ENCODE data around the gene ODAD4. TPM values are rescaled to one million over a fixed set of nuclear protein-coding genes. Genes with fewer than 3 reads are reported as not detected.

The ODAD4 gene
- total RNA-seq, 1 donor from 2014 or later: 0.75 TPM

DNA sequence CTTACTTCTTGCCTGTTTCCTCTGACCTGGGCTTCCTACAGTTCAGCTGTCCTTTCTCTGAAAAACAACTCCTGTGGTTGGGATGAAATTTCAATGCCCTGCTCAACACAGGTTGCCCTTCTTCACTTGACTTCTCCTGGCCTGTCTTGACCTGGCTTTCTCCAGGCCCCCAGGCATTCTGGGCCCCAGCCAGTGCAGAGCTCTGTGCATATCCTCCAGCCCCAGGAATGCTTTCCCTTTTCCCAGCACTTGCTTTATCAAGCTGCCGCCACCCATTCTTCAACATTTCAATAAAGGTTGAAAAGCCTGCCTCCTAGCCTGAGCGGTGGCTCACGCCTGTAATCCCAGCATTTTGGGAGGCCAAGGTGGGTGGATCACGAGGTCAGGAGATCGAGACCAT, 10.8 kb downstream of the ODAD4 start:
- DNase-seq (ENCODE audit: low spot score): no peak

DNA sequence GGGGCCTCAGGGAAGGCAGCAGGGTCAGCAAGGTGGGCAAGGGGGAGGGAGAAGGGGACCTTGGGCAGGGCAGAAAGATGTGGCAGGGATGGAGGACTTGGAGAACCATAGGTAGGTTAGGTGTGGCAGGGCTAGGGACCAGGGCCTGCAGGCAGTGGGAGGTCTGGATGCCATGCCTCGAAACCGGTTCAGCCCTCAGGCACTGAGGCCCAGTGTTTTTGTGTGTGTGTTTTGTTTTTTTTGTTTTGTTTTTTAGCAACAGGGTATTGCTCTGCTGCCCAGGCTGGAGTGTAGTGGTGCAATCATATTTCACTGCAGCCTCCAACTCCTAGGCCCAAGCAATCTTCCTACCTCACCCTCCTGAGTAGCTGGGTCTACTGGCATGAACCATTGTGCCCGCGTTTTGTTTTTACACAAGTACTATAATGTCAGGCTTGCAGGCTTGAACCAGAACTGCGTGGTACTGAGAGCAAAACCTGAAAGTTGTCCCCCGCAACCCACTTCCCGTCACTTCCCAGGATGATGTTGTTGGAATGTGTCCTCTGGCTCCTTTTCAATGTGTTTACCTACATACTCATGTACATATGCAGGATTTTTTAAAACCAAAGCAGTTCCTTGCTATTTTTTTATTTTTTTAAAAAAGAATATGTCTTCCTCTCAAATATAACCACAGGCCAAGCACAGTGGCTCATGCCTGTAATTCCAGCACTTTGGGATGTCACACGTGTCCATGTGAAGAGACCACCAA, 12.4 kb downstream of the ODAD4 start:
- no peak for DNase-seq (ENCODE audit: low spot score)

DNA sequence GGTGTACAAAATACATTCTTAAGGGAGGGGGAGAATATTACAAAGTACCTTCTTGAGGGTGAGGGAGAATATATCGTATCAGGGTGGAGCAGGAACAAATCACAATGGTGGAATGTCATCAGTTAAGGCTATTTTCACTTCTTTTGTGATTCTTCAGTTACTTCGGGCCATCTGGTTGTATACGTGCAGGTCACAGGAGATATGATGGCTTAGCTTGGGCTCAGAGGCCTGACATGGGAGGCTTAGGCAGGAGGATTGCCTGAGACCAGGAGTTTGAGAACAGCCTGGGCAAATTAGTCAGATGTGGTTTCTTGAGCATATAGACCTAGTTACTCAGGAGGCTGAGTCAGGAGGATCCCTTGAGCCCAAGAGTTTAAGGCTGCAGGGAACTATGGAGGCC, 13.1 kb downstream of the ODAD4 start:
- no peak for DNase-seq (ENCODE audit: low spot score)

DNA sequence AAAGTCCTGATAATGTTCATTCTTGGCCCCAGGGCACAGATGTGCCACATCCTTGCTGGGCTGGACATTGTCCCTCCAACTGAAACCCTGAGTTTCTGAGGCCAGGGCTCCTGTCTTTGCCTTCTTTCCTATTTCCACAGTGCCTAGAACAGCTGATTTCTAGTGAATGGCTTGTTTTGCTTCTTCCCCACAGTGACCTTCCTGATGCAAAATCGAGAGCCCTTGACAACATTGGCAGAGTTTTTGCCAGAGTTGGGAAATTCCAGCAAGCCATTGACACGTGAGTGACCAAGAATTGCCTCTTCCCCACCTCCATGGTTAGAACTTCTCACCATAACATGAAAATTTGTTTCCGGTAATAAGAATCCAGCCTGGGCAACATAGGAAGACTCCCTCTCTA, 14.5 kb downstream of the ODAD4 start:
- DNase-seq (ENCODE audit: low spot score): no peak

DNA sequence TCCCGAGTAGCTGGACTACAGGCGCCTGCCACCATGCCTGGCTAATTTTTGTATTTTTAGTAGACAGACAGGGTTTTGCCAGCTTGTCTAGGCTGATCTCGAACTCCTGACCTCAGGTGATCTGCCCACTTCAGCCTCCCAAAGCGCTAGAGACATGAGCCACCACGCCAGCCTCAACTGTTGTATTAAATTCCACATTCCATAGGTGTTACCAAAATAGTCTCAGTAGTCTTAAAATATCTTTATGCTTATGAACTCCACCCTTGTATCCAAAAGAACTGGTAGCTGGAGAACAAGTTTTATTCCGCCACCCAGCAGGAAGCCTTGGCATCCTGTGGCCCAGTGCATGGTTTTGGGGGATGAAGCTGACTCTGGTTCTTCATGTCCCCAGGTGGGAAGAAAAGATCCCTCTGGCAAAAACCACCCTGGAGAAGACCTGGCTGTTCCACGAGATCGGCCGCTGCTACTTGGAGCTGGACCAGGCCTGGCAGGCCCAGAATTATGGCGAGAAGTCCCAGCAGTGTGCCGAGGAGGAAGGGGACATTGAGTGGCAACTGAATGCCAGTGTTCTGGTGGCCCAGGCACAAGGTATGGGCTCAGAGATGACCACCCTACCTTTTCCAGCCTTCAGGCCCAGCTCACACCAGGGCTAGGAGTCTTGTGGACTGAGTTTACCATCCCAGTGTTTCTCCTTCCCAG, 18.5 kb downstream of the ODAD4 start:
- no peak for DNase-seq (ENCODE audit: low spot score)

DNA sequence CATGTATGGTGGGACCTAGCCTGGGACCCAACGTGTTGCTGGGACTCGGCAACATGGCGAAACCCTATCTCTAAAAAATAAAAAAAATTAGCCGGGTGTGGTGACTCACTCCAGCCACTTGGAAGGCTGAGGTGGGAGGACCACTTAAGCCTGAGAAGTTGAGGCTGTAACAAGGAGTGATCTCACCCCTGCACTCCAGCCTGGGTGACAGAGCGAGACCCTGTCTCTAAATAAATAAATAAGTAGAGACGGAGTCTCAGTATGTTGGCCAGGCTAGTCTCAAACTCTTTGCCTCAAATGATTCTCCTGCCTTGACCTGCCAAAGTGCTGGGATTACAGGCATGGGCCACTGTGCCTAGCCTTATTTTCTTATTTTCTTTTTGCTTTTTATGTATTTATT, 26.1 kb downstream of the ODAD4 start:
- no peak for DNase-seq (ENCODE audit: low spot score)

DNA sequence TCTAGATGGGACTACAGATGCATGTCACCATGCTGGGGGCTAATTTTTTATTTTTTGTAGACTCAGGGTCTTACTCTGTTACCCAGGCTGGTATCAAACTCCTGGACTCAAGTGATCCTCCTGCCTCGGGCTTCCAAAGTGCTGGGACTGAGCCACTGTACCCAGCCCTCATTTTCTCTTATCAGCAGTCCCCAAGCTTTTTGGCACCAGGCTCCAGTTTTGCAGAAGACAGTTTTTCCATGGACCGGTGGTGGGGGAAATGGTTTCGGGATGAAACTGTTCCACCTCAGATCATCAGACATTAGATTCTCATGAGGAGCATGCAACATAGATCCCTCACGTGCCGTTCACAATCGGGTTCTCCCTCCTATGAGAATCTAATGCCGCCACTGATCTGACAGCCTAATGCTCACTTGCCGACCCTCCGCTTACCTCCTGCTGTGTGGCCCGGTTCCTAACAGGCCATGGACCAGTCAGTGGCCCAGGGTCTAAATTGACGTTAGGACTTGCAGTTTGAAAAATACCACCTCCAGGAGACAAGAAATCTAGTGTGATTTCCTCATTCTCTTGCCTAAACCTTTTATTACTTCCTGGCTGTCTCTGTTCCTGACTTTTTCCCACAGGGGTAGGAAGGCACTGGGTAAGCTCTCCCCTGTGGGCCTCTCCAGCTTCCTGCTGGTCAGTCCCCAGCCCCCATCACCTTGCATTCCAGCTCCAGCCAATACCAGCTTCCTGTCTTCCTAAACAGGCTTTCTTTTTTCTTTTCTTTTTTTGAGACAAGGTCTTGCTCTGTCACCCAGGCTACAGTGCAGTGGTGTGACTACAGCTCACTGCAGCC, 26.8 kb downstream of the ODAD4 start:
- DNase-seq (ENCODE audit: low spot score): no peak

DNA sequence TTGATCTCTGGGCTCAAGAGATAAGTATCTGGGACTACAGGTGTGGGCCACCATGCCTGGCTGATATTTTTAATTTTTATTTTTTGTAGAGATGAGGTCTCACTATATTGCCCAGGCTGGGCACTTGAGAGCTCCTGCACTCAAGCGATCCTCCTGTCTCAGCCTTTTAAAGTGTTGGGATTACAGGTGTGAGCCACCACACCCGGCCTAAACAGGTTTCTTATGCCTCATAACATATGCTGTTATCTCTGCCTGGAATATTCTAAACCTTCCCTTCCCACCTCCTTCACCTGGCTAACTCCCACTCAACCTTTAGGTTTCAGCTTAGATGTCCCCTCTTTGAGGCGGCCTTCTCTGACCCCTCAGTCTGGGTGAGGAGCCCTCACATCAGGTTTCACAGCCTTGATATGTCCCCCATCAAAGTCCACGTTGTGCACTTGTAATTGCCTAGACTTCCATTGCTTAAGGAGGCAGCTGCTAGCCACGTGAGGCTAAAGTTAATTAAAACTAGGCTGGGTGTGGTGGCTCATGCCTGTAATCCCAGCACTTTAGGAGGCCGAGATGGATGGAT, 27.5 kb downstream of the ODAD4 start:
- DNase-seq (ENCODE audit: low spot score): no peak

DNA sequence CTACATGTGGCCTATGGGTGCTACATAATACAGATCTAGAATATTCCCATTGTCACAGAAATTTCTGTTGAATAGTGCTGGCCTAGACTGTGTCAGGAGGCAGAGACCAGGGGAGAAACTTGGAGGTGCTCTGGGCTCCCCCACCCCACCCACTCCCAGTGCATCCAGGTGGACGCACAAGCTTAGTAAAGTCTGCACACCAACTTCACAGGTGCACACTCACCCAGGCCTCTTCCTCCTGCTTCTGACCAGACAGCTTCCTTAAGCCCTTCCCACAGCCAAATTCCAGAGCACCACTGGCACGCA, 28.6 kb downstream of the ODAD4 start:
- no peak for DNase-seq (ENCODE audit: low spot score)

DNA sequence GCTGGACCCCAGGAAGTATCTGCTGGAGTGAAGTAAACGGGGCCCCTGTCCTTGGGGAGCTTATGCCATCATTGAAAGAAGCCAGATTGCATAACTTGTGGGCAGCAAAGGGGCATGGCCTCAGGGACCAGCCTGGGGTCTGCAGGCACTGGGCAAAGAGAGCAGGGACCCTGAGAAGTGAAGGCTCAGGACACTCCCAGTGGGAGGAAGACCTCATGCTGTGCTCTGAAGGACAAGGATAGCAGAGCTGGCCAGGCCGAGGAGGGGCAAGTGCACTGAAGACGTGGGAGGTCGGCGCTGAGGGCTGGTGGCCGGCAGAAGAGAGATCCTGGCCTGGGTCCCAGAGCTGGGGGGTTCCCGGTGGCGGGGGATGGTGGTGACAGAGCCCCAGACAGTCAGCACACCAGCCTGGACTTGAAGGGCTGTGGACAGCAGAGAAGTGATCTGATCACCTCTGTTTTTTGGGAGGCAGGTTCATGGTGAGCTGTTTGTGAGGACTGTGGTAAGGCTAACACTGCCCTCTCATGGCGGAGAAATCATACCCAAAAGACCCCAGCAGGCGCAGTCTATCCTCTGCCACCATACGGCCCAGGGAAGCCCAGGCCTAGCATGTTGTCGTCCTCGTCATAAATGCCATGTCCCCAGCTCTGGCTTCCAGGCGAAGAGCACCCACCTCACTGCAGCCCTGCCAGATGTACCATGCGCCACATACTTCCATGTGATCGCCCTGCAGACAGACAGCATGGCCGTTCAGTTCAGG, 29.1 kb downstream of the ODAD4 start:
- DNase-seq (ENCODE audit: low spot score): no peak

DNA sequence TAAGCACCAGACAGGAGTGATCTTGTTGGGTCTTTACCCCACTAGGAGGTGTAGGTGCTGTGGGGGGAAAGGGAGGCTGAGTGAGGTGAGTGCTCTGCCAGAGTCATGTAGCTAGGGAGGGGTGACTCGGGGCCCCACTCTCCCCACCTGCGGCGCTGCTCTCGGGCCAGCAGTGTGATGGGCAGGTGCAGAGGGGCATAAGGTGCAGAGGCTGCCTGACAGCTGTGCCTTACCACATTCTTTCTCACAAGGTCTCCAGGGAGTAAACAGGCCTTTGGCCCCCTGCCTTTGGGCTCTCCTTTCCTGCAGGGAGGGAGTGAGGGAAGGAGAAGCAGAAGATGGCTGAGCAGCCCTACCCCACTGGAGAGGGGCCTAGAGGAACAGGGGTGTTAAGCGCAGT, 31.7 kb downstream of the ODAD4 start:
- no peak for DNase-seq (ENCODE audit: low spot score)

DNA sequence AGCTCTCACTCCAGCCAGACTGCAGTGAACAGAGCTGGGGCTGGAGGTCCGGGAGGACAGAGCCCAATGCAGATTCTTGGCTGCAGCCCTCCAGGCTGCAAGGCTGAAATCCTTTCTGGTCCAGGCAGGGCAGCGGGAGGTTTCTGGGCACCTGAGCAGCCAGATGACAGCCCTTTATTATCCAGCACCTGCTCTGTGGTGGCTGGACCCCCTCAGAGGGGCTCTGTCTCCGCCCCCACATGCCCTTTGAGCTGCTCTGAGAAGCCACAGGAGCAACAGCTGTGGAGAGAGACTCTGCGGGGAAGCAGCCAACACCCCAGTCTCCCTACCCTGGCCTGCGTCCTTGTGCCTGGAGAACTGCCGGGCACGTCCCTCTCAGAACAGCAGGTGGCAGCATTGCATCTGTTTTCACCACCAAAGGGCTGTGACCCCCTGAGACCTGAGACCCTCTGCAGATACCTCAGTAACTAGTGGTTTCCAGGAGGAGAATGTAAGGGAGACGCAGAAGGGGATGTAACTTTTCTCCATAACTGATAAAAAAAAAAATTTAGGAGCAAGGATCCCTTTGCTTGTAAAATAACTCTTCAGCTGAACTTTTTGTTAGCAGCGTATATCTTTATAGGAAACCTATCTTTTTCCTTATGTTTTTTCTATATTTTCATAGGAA, 32.5 kb downstream of the ODAD4 start:
- DNase-seq (ENCODE audit: low spot score): peak; percentile 72

DNA sequence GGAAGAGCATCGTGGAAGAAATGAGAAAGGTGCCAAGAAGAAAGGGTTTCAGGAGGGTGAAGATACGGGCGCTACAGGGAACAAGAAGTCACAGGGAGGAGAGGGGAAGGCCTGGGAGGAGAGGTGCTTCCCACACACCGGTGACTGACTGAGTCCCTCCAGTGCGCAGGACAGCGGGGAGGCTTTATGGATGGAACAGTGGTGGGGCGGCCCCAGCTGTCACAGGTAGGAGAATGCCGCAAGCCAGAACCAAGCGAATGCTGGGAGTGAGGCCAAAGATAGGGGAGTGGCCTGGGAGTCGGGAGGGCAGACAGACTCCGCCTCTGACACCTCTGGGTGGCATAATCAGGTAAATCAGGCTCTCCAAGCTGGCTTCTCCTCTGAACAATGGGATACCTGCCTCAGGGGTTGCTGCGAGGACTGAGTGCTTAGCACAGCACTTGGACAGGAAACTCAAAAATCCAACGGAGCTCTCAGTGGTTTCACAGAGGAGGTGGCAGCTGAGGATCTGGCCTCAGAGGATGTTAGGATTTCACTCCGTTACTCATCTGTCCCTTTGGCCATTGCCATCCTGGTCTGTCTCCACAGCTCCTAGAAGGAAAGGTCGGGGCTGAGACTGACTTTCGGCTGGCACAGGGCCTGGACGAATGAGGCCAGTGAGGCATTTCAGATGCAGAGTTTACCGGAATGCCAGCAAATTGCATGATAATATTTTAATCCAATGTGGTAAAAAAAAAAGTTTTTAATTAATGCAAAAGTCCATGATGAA, 35.5 kb downstream of the ODAD4 start:
- peak; percentile 77 for DNase-seq (ENCODE audit: low spot score)

DNA sequence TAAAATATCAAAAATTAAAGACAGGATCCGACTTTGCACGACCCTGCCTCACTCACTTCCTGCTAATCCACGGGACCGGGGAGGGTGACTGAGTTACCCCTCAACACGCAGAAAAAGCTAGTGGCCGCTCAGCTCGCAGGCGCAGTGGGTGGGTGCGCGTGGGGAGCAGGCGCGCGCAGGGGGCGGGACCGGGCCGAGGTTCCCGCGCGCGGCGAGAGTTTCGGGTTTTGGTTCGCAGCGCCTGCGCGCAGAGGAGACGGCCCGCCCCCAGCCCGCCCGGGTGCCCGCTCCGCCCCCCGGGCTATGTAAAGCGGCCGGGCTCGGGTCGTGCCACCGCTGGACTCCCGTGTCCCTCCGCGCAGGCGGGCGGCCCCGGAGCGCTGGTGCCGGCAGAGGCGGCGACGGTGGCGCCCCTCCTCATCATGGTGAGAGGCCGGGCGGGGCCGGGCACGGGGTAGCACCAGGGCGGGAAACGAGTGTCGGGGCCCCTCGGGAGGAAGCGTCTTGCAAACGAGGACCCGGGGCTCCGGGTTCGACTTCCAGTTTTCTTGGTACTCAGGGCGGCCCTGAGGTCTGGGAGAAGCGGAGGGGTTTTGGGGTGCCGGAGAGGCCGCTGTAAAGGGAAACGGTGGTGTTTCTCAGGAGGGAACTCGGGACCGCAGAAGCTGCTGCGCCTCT, 36.2 kb downstream of the ODAD4 start, which contains the start of gene CNP:
CNP (plus strand) TSS at position 333 of the 678 bp plus-strand sequence; CDS start at position 423, 90 bp downstream.
- peak; percentile 94 for DNase-seq (ENCODE audit: low spot score)

DNA sequence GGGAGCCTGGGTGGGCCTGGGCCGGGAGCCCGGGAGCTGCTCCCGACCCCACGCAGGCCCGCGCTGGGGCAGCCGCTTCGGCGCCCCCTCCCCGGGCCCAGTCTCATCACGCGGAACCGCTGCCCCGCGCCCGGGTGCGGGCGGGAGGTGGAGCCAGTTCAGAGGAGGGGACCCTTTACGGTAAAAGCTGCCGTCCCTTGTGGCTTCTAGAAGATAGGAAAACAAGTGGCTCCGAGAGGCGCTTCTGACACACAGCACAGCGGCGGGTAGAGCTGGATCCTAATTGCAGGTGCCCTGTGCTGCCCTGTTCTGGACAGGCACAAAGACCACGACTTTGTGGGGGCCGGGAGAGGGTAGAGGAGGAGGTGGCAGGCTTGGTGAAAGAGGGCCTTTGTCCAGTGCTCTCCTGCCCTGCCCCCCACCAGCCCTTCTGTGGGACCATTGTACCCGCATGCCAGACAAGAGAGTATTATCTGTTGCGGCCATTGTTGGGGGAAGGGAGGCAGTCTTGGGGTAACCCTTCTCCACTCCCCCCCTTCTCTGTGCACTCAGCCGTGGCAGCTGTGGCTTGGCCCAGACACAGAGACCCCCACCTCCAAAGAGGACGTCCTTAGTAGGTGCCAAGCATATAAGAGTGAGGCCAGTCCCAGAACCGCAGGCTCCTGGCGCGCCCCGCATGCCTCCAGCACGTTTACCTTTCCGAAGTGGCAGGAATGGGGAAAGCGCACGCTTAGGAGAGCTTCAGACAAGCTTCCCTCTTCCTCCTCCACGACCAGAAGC, 36.9 kb downstream of the ODAD4 start:
- no peak for DNase-seq (ENCODE audit: low spot score)

DNA sequence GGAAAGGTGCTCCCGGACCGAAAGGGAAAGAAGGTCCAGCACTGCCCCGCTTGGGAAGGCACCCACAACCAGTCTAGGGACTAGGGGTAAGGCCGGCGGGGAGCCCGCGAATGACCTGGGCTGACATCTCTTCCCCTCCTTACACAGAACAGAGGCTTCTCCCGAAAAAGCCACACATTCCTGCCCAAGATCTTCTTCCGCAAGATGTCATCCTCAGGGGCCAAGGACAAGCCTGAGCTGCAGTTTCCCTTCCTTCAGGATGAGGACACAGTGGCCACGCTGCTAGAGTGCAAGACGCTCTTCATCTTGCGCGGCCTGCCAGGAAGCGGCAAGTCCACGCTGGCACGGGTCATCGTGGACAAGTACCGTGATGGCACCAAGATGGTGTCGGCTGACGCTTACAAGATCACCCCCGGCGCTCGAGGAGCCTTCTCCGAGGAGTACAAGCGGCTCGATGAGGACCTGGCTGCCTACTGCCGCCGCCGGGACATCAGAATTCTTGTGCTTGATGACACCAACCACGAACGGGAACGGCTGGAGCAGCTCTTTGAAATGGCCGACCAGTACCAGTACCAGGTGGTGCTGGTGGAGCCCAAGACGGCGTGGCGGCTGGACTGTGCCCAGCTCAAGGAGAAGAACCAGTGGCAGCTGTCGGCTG, 37.6 kb downstream of the ODAD4 start:
- no peak for DNase-seq (ENCODE audit: low spot score)

DNA sequence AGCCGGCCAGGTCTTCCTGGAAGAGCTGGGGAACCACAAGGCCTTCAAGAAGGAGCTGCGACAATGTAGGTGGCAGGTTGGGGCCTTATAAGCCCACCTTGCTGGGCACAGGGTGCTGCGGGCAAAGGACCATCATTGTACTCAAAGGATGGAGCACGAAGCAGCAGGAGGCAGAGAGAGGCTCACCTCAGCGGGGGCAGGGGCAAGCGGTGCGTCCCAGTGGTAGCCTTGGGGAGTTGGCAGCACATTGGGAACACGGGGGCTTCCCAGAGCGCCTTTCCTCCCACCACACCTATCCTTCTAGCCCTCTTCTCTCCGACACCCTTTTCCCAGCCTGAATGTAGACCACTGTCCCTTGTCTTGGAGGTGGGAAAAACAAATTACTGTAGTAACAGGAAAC, 38.3 kb downstream of the ODAD4 start:
- DNase-seq (ENCODE audit: low spot score): no peak

DNA sequence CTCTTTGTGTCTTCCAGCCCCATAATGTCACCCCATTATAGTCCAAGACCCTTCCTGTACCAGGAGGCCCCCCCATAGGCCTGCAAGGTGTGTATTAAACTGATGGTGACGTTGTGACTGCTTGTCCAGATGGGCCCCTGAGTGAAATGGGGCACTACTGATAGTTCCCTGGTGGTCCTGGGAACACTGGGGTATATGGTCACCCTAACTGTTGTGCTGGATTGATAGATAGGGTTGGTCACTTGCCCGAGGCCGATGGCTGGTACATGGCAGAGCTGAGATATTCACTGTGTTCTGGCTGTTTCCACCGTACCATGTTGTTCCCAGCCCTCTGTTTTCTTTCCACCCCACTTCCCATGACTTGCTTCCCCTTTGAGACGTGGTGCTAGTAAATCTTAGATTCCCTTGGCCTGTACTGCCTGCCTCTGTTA, 40.5 kb downstream of the ODAD4 start:
- no peak for DNase-seq (ENCODE audit: low spot score)

All from ureter (tissue), 1 donor.